HL-60 (cell line): ENCODE data around the gene NIPA2.

Experiments
- CTCF ChIP-seq: IDR thresholded peaks from one replicate; pipeline ENCODE4 v1.5.1; 2011; ENCODE audit warnings: low read length, control low read depth, inconsistent platforms; ENCODE audit not compliant: insufficient read depth
- POLR2AphosphoS5 ChIP-seq: IDR thresholded peaks from 2 replicates; pipeline ENCODE4 v1.6.1; 2012; ENCODE audit warnings: low read depth
- REST ChIP-seq: IDR thresholded peaks from 2 replicates; pipeline ENCODE4 v1.6.1; 2012; ENCODE audit warnings: low read depth; ENCODE audit not compliant: insufficient replicate concordance

GRCh38 chr15:22877117-22877516 lies 38.7 kb downstream of the NIPA2 start:
- no peak for TF ChIP-seq CTCF
- no peak for TF ChIP-seq POLR2AphosphoS5
- TF ChIP-seq REST: no peak
